Left lung (tissue), 10 donors: Measurements from ENCODE around the gene METTL14. TPM values are rescaled to one million over a fixed set of nuclear protein-coding genes. Genes with fewer than 3 reads are reported as not detected.

Experiments
- ATAC-seq: fragments of 200-7000 bp; cut with Tn5 transposase; one replicate; pipeline ENCODE4 v1.9.1; 2020; ENCODE audit warnings: moderate library complexity
- DNase-seq, 4 donors: peaks; one replicate each; pipeline ENCODE4 v3.0.0-alpha.2; 2013 to 2020
- H3K27ac ChIP-seq, 2 donors: fragments of 200-600 bp; sonication (generic) in 1 of 2; one replicate each; pipeline versions ENCODE4 v1.5.0 to v1.8.0; 2020 to 2021
- H3K27me3 ChIP-seq, 2 donors: fragments of 200-600 bp; sonication (generic) in 1 of 2; one replicate each; pipeline versions ENCODE4 v1.5.0 to v1.8.0; 2020 to 2021
- H3K36me3 ChIP-seq, 2 donors: fragments of 200-600 bp; sonication (generic) in 1 of 2; one replicate each; pipeline versions ENCODE4 v1.5.0 to v1.8.0; 2020 to 2021
- H3K4me1 ChIP-seq, 2 donors: fragments of 200-600 bp; one replicate each; pipeline ENCODE4 v1.8.0; 2021
- H3K4me3 ChIP-seq, 2 donors: fragments of 200-600 bp; sonication (generic) in 1 of 2; one replicate each; pipeline versions ENCODE4 v1.5.0 to v1.8.0; 2020 to 2021; ENCODE audit warnings: mild to moderate bottlenecking in 1 of 2
- H3K9me3 ChIP-seq, 2 donors: fragments of 200-600 bp; sonication (generic) in 1 of 2; one replicate each; pipeline versions ENCODE4 v1.5.0 to v1.8.0; 2020 to 2021
- intact Hi-C, 2 donors: fragments of 100-400 bp; cut with DNase I; formaldehyde crosslinking; loops; one replicate each; pipeline versions ENCODE4 v1.11.2 to v1.14.2; 2022
- polyA plus RNA-seq, 6 donors: library from polyadenylated mRNA; unstranded; fragments of 120-200 nt; gene quantifications; one replicate each; pipeline ENCODE4 v1.2.1, GENCODE V29; 2013; ENCODE audit not compliant: insufficient read length in 6 of 6
- total RNA-seq, 2 donors: library from RNA; stranded (reverse); fragmentation: NEBNext Ultra II Directional; extraction: Animal tissue kit (Norgen Biotek cat#: 25700); gene quantifications; one replicate each; pipeline ENCODE4 v1.2.1, GENCODE V29; 2021
- TF ChIP-seq, protein P1 (sequence below), 2 donors: fragments of 200-600 bp; sonication (generic) in 1 of 2; IDR thresholded peaks; one replicate each; pipeline versions ENCODE4 v1.5.0 to v1.8.0; 2021; ENCODE audit warnings: antibody characterized with exemption in 2 of 2
- donor health status: DM: no; HTN: yes; CAD: no.
- donor health status: DM: no; HTN: no; CAD: no.

The METTL14 gene
- total and polyA plus RNA-seq, 8 donors = 30.6 to 62.9 (median 54.5) TPM

DNA sequence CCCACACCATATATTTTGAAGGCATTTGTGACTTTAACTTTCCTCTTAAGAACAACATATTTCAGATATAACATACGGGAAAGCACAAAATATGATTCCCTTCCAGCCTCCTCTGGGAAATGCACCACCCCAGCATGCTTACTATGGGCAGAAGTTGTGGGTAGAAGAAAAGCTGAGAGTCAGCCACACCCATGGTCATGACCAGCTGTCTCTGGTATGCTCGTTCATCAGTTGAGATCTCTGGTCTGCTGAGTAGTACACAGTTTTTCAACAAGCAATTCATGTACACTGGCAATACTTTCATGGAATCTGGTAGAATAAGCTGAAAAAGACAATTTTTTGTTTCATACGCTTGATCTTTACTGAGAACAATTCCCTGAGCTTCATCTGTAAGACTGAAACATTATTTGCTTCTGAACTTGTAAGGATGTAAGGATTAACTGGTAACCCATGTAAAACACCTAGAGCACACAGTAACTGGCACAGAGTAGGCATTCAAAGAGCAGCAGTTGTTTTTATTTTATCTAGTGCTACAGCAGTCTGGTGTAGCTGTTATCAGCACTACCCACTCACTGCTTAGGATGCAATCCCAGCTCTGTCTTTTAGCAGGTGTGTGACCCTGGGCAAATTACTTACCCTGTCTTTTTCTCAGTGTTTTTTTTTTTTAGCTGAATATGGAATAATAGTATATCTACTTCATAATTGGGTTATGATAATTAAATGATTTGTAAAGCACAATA is 47.6 kb downstream of the METTL14 start:
- Histone ChIP-seq H3K4me1 (no peaks in the 10 kb centered on the region), H3K36me3 (peaks cover 4 to 100% of the 10 kb centered on the region in 2 donors), H3K9me3 (no peaks in the 10 kb centered on the region), H3K27ac (no peak overlapping the region), H3K27me3 (no peaks in the 10 kb centered on the region), H3K4me3 (no peak overlapping the region)
- intact Hi-C loops = no loop called here
- ATAC-seq (peak; percentile 76), DNase-seq (no peak)
- TF ChIP-seq, protein P1, sequence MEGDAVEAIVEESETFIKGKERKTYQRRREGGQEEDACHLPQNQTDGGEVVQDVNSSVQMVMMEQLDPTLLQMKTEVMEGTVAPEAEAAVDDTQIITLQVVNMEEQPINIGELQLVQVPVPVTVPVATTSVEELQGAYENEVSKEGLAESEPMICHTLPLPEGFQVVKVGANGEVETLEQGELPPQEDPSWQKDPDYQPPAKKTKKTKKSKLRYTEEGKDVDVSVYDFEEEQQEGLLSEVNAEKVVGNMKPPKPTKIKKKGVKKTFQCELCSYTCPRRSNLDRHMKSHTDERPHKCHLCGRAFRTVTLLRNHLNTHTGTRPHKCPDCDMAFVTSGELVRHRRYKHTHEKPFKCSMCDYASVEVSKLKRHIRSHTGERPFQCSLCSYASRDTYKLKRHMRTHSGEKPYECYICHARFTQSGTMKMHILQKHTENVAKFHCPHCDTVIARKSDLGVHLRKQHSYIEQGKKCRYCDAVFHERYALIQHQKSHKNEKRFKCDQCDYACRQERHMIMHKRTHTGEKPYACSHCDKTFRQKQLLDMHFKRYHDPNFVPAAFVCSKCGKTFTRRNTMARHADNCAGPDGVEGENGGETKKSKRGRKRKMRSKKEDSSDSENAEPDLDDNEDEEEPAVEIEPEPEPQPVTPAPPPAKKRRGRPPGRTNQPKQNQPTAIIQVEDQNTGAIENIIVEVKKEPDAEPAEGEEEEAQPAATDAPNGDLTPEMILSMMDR (IDR thresholded peaks at IDR 0.05) = no peak

DNA sequence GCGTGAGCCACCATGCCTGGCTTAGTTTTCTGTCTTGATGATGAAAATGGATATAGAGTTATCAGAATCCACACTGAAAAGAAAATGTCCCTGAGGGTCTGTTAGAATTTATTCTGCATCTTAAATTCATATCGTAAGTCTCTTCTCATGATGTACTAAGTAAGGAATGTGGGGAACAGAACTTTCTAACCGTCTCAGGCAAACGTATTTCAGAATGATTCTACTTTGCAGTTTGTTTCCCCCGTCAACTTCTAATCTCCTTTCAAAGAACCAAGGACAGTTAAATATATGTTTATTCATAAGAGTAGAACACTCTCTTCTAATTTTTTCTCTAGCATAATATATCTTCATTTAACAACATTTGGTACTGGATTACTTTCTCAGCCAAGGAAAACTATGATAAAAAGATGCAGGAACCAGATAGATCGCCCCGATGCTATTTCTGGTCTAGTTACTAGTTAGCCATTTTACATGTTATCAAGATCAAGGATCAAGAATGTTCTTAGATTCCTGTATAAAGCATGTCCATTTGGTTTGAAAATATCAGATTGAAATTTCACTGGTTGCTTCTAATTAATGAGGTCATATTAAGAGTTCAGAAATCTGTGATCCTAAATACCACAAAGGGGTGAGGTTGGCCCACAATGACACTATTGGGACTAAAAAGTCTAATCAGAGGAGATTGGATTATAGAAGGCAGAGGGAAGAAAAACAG is 49.5 kb downstream of the METTL14 start:
- H3K36me3 ChIP-seq = peaks cover 4 to 100% of the 10 kb centered on the region in 2 donors
- no peaks in the 10 kb centered on the region for H3K9me3 ChIP-seq
- no peak overlapping the region for H3K4me3 ChIP-seq
- TF ChIP-seq, protein P1 (IDR thresholded peaks at IDR 0.05) = no peak
- no peak for DNase-seq
- ATAC-seq = no peak
- no peak overlapping the region for H3K27ac ChIP-seq
- H3K27me3 ChIP-seq = no peaks in the 10 kb centered on the region
- intact Hi-C loops = no loop called here
- no peaks in the 10 kb centered on the region for H3K4me1 ChIP-seq

DNA sequence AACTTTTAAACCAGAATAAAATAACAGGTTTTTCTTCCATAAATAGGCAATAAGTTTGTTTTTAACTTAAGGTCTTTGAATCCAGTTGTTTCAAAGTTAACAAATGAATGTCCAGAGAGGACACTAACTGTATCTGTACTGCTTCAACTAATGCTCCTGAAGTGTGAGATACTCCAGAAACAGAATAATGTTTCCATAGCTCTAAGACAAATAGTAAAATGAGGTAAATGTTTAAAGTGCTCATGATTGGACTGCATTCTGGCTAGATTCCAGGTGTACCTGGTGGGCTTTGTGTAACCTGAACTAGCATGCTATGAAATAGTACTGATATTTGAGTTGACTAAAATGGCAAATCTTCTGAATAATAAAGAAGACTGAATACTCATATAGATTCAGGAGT is 51.7 kb downstream of the METTL14 start:
- H3K27me3 ChIP-seq = no peaks in the 10 kb centered on the region
- DNase-seq (no peak), ATAC-seq (no peak)
- no peak overlapping the region for H3K27ac ChIP-seq
- TF ChIP-seq, protein P1 (IDR thresholded peaks at IDR 0.05) = no peak
- H3K4me1 ChIP-seq = no peaks in the 10 kb centered on the region
- peaks cover 4 to 91% of the 10 kb centered on the region in 2 donors for H3K36me3 ChIP-seq
- H3K9me3 ChIP-seq = no peaks in the 10 kb centered on the region
- intact Hi-C loops = no loop called here
- H3K4me3 ChIP-seq = no peak overlapping the region

DNA sequence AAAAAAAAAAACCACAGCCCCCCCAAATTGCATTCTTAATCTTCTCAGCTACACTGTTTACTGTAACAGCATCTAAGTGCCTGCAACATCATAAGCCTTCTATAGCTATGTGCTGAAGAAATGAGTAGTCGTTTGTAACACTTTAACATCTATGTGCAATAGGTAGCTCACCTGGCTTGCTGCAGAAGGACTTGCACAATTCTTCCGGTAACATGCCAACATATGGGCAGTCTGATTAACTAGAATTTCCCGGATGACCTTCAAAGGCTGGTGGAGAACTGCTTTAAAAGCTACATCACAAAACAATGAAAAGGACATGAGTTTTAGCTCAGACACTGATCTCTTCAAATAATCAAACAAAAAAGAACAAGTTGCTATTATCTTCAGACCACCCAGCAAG is 52.9 kb downstream of the METTL14 start:
- Histone ChIP-seq H3K4me1 (no peaks in the 10 kb centered on the region), H3K27ac (no peak overlapping the region), H3K9me3 (no peaks in the 10 kb centered on the region), H3K4me3 (no peak overlapping the region), H3K36me3 (peaks cover 0 to 91% of the 10 kb centered on the region in 2 donors), H3K27me3 (no peaks in the 10 kb centered on the region)
- ATAC-seq (no peak), DNase-seq (no peak)
- TF ChIP-seq, protein P1 (IDR thresholded peaks at IDR 0.05) = no peak
- intact Hi-C loops = no loop called here

DNA sequence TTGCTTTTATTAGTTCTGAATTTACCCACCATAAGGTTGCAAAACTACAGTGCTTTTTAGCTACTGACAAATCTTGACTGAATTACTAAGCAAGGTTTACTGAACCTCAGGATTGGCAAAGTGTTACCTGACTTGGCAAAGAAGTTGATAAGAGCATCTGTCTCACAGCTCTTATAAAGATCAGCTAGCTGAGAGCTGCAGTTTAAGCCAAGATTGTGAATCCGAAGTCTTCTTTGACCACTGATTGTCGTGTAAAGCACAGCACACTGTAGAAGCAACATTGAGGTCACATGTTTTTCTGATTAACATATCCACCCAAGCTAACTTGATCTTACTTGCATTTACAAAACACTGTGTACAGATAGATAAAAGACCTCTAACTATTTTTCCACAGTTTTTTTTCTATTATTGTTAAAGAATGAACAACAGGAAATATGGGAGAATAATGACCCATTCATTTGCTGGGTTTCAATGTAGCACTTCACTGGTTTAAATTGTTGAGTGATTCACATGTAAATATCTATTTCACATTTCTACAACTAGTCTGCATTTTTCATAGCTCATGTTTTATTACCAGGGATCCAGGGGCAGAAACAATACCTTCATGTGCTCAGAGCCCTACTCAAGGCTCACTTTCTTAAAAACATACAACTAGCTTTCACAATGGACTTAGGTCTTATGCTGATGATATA is 54.0 kb downstream of the METTL14 start:
- H3K27ac ChIP-seq = no peak overlapping the region
- H3K27me3 ChIP-seq = no peaks in the 10 kb centered on the region
- DNase-seq (no peak), ATAC-seq (no peak)
- H3K9me3 ChIP-seq = no peaks in the 10 kb centered on the region
- TF ChIP-seq, protein P1 (IDR thresholded peaks at IDR 0.05) = no peak
- no peaks in the 10 kb centered on the region for H3K4me1 ChIP-seq
- peaks cover 0 to 91% of the 10 kb centered on the region in 2 donors for H3K36me3 ChIP-seq
- intact Hi-C loops = no loop called here
- no peak overlapping the region for H3K4me3 ChIP-seq
